ENCODE data around the gene NAV2.
"Not testable (repeated sequence)": the region's sequence is repeated elsewhere in the genome, so short reads cannot be mapped to it uniquely, and the experiment has no call there.

The NAV2 gene

DNA sequence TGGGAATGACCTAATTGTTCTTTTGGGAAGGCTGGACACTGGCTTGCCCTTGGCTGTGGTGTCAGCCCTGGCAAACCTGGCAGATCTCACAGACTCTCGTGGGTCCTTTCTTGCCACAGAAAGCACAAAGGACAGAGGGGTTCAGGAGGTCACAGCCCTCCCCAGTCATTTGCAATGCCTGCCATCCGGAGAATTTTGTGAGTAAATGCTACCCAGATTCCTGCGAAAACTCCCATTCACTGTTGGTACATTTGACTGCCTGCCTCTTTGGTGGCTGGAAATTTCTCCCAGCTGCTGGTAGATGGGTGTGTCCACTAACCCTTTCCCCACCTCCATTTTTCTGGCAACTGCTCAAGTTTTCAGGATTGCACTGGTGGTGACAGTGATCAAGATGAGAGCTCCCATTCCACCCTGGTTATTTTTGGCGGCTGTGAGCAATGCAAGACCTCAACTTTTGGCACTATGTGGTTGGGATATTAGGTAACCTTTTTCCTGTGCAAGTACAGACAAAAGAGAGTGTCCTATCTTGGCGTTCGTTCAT is 155.7 kb downstream of the NAV2 start:
- DNase-seq (ENCODE audit: low read depth): no peak

DNA sequence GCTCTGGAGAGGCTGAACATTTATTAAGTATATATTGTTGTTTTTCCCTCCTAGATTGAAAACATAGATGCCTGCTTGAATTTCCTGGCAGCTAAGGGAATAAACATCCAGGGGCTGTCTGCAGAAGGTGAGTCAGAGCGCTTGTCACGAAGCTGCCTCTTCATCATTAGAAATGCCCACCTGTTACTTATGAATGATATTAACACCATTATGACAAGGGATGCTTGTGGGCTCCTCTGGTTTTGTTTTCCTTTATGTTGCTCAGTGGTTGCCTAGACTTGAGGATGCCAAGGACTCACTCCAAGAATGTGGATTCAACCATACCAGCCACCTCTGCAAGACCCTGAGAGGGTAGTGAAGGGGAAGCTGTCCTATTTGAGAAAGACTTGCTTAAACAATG is 156.2 kb downstream of the NAV2 start:
- DNase-seq (ENCODE audit: low read depth): no peak

DNA sequence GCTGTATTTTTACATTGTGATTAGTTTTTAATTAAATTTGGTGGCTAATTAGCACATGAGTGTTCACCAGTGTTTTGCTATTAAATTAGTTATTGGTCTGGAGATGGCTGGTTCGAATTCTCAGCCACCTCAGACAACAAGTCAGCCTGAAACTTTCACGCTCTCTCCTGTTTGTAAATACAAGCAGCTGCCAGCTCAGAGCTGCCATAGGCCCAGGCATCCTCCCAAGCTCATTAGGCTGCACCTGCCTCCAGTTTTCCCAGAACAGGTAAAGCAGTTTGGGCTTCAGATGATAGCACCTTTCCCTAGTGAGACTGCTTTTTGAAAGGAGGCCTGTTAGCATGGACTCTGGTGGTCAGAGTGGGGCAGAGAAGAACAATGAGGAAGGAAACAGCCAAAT is 156.8 kb downstream of the NAV2 start:
- DNase-seq (ENCODE audit: low read depth): no peak

DNA sequence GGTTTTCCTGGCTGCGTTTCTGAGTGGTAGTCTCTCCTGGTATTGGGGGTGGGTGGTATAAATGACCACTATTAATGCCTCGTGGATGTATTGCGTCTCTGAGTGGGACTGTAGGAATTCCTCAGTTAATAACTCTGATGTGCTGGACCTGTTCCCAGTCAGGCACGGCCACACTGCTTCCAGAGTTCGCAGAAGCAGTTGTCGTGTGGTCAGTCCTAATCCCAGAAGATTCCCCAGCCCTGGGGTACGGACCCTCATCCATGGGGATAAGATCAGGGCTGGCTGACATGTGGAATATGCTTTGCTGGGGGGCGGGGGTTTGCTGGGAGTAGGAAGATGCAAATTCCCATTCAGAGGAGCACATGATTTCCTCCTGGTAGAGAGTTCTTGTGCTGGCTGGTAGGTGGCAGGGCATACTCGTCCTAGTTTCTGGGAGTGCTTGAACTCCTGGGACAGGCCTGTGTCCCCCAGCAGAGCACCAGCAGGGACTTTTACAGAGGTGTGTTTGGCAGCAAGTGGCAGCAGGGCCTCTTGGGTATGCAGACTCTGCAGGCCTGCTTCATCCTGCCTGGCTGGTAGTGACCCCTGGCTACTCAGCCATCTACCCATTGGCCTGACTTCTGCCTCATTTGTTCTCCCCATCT is 157.4 kb downstream of the NAV2 start:
- DNase-seq (ENCODE audit: low read depth): no peak

DNA sequence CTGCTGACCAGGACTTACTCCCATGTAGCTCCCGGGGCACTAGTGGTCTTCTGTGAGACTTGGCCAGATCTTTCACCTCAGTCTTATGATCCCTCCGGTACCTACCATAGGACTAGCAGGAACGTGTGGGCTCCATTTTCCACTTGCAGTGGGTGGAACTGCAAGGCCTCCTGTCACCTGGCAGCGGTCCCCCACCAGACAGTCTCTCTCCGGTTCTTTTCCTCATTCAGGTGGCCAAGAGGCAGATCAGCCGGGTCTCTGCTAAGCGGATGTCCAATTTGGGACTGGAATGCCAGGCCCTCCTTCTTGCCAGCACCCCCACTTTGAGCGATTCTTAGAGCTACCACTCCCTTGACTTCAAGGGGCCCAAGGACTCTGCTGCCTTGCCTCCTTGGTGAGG is 158.9 kb downstream of the NAV2 start:
- no peak for DNase-seq (ENCODE audit: low read depth)

DNA sequence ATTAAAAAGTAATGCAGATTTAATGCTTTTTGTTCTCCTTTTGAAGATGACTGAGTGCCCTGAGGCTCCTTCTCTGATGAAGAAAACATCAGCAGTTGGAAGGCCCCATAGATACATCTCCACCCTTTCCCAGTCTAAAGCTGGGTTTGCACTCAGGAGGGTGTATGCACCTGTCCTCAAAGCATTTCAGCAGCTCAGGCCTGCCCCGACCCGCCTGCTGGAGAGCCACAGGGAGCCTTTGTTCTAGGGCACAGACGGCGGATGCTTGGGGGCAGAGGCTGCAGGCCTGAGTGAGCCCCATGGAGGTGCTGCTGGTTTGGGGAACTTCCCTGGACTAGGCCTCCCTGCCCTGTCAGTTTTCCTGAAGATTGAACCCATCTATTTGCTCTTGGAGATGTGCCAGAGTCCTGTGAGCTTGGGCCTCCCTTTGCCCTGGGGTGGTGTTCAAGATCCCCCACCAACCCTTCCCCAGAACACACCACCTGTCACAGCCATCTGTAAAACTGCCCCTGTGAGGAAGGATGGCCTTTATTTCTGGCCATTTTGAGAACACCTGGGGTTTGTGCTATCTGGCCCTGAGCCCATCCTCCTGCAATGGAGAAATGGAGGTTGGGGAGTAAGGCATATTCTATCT is 160.0 kb downstream of the NAV2 start:
- no peak for DNase-seq (ENCODE audit: low read depth)

DNA sequence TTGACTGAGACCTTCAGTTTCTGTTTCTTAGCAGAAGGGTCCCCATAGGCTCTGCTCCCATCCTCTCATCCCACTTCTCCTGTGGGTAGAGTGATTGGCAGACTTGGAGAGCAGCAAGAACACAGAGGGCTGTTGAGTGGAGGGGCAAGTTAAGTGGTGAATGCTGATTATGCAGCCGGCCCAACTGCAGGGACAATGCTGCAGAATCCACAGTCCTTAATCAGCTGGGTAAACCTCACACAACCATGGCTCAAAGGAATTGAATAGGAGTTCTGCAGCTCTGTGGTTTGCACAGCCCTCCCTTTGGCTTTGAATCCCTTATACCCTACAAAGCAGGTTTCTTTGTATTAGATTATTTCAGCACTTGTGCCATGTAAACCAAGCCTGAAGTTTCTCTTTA is 161.1 kb downstream of the NAV2 start:
- DNase-seq (ENCODE audit: low read depth): no peak

DNA sequence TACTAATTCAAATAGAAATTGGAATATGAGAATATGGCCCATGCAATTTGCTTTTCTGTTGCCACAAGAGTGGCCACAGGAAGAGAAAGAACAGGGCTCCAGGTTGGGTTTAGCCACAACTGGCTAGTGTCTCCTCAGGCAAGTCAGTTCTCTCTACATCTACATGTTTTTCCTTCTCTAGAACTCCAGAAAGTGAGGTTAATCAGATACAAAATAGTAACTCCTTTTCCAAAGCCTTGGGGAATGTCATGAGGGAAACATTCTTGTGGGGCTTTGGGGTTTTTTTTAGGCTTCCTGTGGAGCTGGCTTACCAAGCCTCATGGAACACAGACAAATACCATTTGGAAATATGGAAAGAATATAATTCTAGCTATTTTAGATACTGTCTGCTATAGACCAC is 161.6 kb downstream of the NAV2 start:
- no peak for DNase-seq (ENCODE audit: low read depth)

DNA sequence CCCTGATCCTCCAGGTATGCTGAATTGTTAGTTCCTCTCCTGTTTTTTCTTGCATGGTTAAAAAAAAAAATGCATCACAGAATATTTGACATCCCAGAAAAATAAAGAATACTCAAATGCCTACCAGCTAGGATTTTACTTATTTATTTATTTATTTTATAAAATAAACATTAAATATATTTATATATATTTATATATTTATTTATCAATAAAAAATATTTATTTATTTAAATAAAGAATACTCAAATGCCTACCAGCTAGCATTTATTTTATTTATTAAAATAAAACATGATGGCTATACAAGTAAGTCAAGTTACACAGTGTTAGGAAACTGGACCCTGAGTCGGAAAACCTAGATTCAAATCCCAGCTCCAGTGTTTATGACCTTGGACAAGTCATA is 164.1 kb downstream of the NAV2 start:
- no peak for DNase-seq (ENCODE audit: low read depth)

DNA sequence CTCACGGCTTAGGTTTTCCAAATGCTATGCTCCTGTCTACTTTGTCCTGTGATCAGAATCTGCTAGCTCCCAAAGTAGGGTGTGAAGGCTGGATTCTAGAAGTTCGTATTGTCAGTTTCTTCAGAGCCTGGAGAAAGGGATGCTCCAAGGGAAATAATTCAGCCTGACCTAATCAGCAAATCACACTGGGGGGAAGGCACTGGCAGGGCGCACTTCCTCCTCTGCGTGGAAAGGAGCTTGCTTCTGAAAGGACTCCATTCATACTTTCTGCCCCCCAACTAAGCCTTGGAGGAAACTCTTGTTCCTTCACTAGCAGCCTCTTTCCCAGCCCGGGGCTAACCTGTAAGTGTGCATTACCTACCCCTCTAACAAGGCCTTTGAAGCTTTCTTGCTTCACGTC is 165.9 kb downstream of the NAV2 start:
- no peak for DNase-seq (ENCODE audit: low read depth)

DNA sequence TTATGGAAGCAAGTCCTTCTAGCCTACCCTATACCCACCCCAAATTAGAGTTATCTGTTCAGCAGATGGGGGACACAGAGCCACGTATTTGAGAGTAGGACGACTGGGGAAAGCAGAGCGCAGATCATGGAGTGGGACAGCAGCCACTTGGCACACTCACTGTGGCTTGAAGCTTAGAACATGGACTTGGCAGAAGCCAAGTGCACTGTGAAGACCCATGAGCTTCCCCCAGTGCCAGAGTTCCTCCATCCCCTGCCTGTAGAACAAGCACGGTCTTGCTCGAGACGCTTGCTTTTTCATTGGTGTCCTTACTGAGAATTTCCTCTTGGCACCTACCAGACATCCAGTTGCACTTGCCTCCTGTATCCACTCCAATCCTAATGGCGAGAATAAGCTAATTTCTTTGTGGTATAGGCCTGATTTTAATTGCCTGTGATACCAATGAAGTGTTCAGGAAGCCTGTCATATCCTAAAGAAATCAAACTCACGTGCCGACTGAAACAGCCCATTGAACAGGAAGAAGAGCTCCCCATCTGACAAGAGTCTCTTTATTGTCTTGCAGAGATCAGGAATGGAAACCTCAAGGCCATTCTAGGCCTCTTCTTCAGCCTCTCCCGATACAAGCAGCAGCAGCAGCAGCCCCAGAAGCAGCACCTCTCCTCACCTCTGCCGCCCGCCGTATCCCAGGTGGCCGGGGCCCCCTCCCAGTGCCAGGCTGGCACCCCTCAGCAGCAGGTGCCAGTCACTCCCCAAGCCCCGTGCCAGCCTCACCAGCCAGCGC is 166.9 kb downstream of the NAV2 start:
- no peak for DNase-seq (ENCODE audit: low read depth)

DNA sequence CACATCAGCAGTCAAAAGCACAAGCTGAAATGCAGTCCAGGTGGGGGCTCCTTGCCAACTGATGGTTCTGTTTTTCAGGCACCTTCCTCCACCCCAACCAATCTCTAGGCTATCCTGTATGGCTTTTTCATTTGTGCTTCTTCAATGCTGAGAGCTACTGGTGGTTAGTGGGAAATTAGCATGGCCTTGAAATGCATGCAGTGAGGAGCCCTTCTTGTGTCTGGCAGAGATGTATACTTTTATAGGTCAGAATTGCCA is 167.4 kb downstream of the NAV2 start:
- no peak for DNase-seq (ENCODE audit: low read depth)

DNA sequence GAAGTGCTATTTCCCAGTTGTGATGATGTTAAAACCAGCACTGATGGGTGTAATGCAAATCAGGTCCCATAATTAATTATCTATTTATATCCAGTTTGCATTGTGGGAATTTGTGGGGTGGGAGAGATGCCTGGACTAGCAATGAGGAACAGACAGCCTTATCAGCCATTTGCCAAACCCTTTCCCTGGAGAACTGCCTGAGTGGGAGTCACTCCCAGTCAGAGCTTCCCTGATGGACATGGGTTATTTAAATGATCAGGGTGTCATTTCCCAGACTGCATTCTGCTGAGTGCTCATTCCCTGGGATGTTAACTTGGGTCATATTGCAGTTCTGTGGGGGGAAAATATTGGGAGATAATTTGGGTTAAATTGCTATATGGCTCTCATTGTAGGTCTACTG is 168.5 kb downstream of the NAV2 start:
- no peak for DNase-seq (ENCODE audit: low read depth)

DNA sequence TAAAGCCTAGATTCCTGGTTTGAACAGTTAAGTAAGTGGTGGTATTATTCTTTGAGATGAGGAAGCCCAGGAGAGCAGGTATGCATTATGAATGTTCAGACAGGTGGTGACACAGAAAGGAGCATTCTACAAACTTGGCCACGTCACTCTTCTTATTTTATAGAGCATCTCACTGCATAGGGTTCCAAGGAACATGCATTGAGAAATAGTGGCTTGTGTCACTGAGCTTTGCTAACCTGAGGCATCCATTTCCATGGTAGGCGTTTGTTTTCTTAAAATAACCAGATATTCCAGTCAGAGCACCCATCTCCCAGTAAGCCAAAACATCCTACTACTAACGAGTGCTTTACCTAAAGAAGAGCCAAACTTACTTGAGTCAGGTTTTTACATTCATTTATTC is 169.7 kb downstream of the NAV2 start:
- no peak for DNase-seq (ENCODE audit: low read depth)

DNA sequence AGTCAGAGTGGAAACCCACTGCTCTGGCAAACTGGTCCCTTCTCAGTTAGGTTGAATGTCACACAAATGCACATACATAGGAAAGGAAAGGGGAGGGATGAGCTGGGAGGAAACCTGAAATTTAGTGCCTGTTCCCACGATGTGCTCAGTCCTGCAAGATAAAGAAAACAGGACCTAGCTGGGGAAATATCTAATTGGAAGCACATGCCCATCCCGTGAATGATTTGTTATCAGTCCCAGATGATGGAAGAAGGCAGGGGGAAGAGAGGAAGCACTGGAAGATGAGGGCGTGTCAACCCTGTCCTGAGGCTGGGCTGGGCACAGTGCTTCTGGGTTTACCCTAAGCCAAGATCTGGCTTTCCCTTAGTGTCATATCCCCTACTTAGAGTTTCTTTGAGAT is 173.9 kb downstream of the NAV2 start:
- DNase-seq (ENCODE audit: low read depth): no peak

DNA sequence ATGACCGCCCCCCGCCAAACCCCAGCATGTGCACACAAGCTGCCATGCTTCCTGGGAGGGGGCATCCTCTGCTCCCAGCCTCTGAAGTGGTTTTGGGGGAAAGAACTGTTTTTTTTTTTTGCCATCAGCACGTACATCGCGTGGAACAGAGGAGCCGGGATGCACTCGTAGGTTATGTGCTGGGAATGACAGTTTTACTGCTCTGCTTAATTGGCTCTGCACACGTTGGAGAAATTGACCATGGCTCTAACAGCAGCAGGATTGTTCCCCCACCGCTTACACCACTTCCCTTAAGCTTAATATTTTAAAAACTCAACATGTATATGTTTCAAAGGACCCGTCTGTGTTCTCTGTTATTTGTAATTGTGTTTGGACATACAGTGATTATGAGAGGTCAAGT is 175.2 kb downstream of the NAV2 start:
- no peak for DNase-seq (ENCODE audit: low read depth)

DNA sequence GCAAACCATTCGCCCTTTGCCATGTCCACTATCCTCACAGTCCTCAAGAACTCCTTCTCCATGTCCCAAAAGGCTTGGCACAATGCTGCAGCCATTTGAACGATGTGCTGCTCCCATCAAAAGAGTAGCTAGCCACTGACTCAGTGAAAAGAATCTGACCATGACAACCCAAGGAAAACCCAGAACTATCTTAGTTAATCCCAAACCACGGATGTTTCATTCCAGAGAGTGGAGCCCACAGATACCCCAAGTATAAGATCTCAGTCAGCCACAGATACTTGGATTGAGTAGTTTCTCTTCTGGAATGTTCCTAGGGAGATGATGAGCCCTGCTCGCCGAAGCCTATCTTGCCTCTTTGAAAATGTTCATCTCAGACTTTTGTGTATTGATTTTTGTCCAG is 176.9 kb downstream of the NAV2 start:
- no peak for DNase-seq (ENCODE audit: low read depth)

DNA sequence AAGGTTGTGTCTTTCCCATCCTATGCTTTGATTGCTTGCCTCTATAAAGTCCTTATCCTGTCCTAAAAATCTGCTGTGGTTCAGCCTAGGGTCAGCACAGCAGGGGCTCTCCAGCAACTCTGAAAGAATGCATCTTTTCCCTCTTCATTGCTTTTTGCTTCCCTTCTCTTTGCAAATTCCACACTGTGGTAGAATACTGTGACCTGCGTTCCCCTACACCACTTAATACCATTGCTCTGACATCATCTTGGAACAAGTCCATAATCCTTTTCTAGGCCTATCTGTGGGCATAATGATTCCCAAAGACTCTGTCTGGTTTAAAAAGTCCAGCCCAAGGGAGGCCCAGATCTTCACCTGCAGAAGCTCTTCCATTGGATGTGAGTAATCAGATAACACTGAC is 177.7 kb downstream of the NAV2 start:
- no peak for DNase-seq (ENCODE audit: low read depth)

DNA sequence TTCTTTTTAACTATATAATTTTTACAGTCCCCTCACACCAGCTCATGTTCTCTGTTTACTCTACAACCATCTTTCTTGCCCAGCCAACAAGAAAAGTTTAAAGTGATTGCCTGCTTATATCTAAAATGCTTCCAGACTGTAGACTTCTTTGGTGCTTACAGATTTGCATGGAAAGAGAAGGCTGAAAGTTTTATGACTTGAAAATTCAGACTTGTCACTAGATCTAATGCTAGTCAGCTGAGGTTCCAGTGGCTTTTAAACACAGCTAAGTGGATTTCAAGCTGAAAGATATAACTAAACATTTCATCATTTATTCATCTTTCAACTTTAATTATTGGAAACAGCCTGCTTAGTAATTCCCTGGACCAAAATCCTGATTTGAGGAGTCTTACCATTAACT is 178.4 kb downstream of the NAV2 start:
- DNase-seq (ENCODE audit: low read depth): no peak

DNA sequence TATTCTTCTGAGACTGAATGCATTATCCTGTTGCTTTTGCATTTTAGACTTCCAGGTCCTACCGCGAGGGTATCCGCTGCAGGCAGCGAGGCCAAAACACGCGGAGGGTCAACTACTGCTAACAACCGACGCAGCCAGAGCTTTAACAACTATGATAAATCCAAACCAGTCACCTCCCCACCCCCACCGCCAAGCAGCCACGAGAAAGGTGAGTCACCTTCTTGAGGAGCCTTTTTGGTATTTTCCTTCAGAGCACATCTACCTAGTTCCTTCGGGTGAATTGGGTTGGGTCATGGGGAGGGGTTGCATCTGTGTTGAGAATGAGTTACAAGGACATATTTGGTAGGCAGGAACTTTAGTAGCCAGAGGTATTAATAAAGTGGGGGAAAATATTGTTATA is 179.8 kb downstream of the NAV2 start:
- DNase-seq (ENCODE audit: low read depth): no peak

DNA sequence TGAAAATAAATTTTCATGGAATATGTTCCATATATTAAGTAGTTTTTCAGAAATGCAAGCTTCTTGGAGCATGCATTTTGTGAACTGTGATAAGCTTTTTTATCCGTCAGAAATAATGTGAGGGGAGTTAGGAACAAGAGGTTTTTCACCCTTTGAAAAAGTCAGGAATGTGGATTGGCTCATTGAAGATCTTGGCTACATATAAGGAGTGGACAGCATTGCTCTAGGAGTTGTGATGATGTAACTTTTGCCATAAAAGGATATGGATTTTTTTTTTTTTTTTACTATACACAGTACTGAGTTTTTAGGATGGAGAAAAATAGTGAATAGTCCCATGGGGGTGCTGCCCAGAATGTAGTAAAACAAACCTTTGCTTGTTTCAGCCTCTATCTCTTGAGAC is 180.2 kb downstream of the NAV2 start:
- no peak for DNase-seq (ENCODE audit: low read depth)

DNA sequence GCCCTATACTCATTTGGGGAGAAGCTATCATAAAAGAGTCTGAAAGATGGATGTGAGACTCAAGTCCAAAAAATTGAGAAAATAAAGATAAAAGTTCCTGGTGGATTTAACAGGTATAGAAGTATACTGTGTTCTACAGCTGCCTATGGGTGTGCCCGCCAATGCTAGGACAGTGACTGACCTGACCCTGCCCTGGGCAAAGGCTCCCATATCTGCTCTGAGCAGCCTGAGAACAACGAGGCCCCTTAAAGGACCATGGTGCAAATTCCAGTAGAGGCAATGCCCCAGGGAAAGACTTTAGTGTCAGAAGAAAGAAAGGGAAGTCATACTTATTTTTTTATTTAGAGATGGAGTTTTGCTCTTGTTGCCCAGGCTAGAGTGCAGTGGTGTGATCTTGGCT is 181.8 kb downstream of the NAV2 start:
- no peak for DNase-seq (ENCODE audit: low read depth)

DNA sequence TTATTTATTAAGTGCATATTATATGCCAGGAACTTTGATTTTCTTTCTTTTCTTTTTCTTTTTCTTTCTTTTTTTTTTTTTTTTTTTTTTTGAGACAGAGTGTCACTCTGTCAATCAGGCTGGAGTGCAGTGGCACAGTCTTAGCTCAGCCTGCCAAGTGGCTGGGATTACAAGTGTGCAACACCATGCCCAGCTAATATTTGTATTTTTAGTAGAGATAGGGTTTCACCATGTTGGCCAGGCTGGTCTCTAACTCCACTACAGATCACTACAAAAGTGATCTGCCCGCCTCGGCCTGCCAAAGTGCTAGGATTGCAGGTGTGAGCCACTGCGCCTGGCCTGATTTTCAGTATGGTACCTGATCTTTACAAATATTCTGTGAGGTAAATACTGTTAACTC is 182.4 kb downstream of the NAV2 start:
- DNase-seq (ENCODE audit: low read depth): not testable (repeated sequence)

DNA sequence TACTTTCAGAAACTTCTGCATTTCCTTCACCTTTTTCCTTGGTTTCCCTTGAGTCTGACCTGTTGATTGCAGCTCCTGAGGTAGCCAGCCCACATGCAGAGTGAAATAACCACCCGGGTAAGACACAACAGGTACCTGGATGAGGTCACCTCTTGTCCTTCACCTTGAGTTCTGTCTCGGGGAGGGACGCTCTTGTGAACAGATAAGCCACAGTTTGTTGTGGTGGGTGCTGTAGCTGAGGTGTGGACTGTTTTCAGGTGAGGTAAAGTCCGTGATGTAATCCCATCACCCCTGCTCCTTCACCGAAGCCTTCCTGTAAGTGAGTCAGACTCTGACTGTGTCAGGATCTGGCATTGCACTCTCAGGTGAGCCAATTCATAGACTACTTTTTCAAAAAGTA is 183.1 kb downstream of the NAV2 start:
- DNase-seq (ENCODE audit: low read depth): no peak
